H1 (cell line): ENCODE data around the gene ARHGAP8. TPM values are rescaled to one million over a fixed set of nuclear protein-coding genes. Genes with fewer than 3 reads are reported as not detected.
"Not testable (repeated sequence)": the region's sequence is repeated elsewhere in the genome, so short reads cannot be mapped to it uniquely, and the experiment has no call there.

Experiments used
- CTCF ChIA-PET: fragments of 300-600 bp; sonication (Branson Sonifier 250); formaldehyde crosslinking; loops from one replicate; lab custom pipeline; 2021; ENCODE audit not compliant: partially characterized antibody; lab: Charles Lee
- POLR2A ChIA-PET: fragments of 300-600 bp; sonication (Branson Sonifier 250); formaldehyde crosslinking; loops from one replicate; lab custom pipeline; 2021; ENCODE audit warnings: inconsistent platforms; ENCODE audit not compliant: partially characterized antibody; lab: Charles Lee
- DNase-seq, 2 experiments: peaks; one replicate each; pipeline versions ENCODE4 v3.0.0 to v3.0.0-alpha.2; 2010 to 2022; ENCODE audit warnings: low spot score in 2 of 2, low read depth in 1 of 2, mixed read lengths in 1 of 2
- FAIRE-seq: peaks from 2 replicates; lab custom pipeline; 2011; peaks lifted over from hg19 to GRCh38; lab: Jason Lieb, UNC
- H2AFZ ChIP-seq: 2 replicates; pipeline ENCODE4 v1.8.1; 2012; ENCODE audit warnings: low read length, inconsistent platforms
- H2AK5ac ChIP-seq: 2 replicates; pipeline ENCODE4 v1.6.1; 2013; ENCODE audit warnings: low read depth, low read length
- H2BK120ac ChIP-seq: replicated peaks from 2 replicates; pipeline ENCODE3; 2013; ENCODE audit warnings: low read depth, low read length, inconsistent platforms
- H2BK12ac ChIP-seq: 2 replicates; pipeline ENCODE4 v1.6.1; 2013; ENCODE audit warnings: low read depth, low read length
- H2BK15ac ChIP-seq: 2 replicates; pipeline ENCODE4 v1.6.1; 2013; ENCODE audit warnings: low read length
- H2BK20ac ChIP-seq: 2 replicates; pipeline ENCODE4 v1.6.1; 2013; ENCODE audit warnings: low read length
- H2BK5ac ChIP-seq: 2 replicates; pipeline ENCODE4 v1.6.1; 2013; ENCODE audit warnings: low read depth, low read length
- H3K14ac ChIP-seq: 2 replicates; pipeline ENCODE4 v1.6.1; 2013; ENCODE audit warnings: inconsistent platforms; ENCODE audit not compliant: insufficient read length
- H3K18ac ChIP-seq: 2 replicates; pipeline ENCODE4 v1.6.1; 2013; ENCODE audit warnings: low read length; ENCODE audit errors: extremely low read depth
- H3K23ac ChIP-seq: 2 replicates; pipeline ENCODE4 v1.6.1; 2013; ENCODE audit warnings: inconsistent platforms; ENCODE audit not compliant: insufficient read length
- H3K23me2 ChIP-seq: 2 replicates; pipeline ENCODE4 v1.6.1; 2013; ENCODE audit warnings: low read depth, low read length
- H3K27ac ChIP-seq: 2 replicates; pipeline ENCODE4 v1.6.1; 2011; ENCODE audit warnings: low read depth, low read length, inconsistent platforms
- H3K27me3 ChIP-seq, 4 experiments: replicated peaks in 1 of 4; 1 replicate in 1 of 4; 2 replicates in 3 of 4; pipeline versions ENCODE4 v1.6.1 to v1.8.1; 2011 to 2013; ENCODE audit warnings: low read length in 3 of 4, mild to moderate bottlenecking in 3 of 4, inconsistent platforms in 2 of 4, mixed read lengths in 2 of 4, moderate library complexity in 1 of 4; ENCODE audit not compliant: control insufficient read depth in 3 of 4, insufficient read depth in 3 of 4; ENCODE audit errors: extremely low read depth in 1 of 4
- H3K36me3 ChIP-seq, 4 experiments: 2 replicates each; pipeline versions ENCODE4 v1.6.1 to v1.8.1; 2011 to 2013; ENCODE audit warnings: mild to moderate bottlenecking in 4 of 4, low read length in 3 of 4, moderate library complexity in 2 of 4, control low read depth in 1 of 4, inconsistent platforms in 1 of 4; ENCODE audit not compliant: insufficient read depth in 4 of 4, control insufficient read depth in 2 of 4
- H3K4ac ChIP-seq: replicated peaks from 2 replicates; pipeline ENCODE3; 2013; ENCODE audit warnings: low read length, low read depth, mixed read lengths, inconsistent platforms; ENCODE audit not compliant: insufficient read length
- H3K4me1 ChIP-seq, 4 experiments: replicated peaks in 1 of 4; 1 replicate in 1 of 4; 2 replicates in 3 of 4; pipeline versions ENCODE4 v1.6.1 to v1.8.1; 2011 to 2013; ENCODE audit warnings: low read length in 3 of 4, inconsistent platforms in 2 of 4, mixed read lengths in 1 of 4; ENCODE audit not compliant: insufficient read depth in 4 of 4, control insufficient read depth in 3 of 4
- H3K4me2 ChIP-seq, 2 experiments: 2 replicates each; pipeline versions ENCODE4 v1.6.1 to v1.8.1; 2011 to 2013; ENCODE audit warnings: low read depth in 2 of 2, low read length in 2 of 2, control low read depth in 1 of 2, inconsistent platforms in 1 of 2, mild to moderate bottlenecking in 1 of 2; ENCODE audit not compliant: insufficient read depth in 1 of 2
- H3K4me3 ChIP-seq, 4 experiments: fragments of 200-600, 300-600 bp in 1 of 4; sonication (generic), shearing (Covaris generic), sonication (Bioruptor Twin) in 1 of 4; 2 replicates each; pipeline versions ENCODE4 v1.5.1 to v1.8.1; 2011 to 2016; ENCODE audit warnings: low read length in 4 of 4, low read depth in 3 of 4, control low read depth in 2 of 4, inconsistent platforms in 2 of 4, mild to moderate bottlenecking in 2 of 4, mixed read lengths in 1 of 4, moderate library complexity in 1 of 4; ENCODE audit not compliant: insufficient read depth in 2 of 4; ENCODE audit errors: extremely low read depth in 1 of 4
- H3K56ac ChIP-seq: replicated peaks from 2 replicates; pipeline ENCODE3; 2013; ENCODE audit warnings: low read depth, mild to moderate bottlenecking, mixed read lengths, low read length, inconsistent platforms; ENCODE audit not compliant: insufficient read length
- H3K79me1 ChIP-seq: 2 replicates; pipeline ENCODE4 v1.6.1; 2013; ENCODE audit warnings: low read depth, low read length, control low read depth
- H3K79me2 ChIP-seq, 2 experiments: 2 replicates each; pipeline versions ENCODE4 v1.6.1 to v1.8.1; 2012 to 2013; ENCODE audit warnings: low read length in 2 of 2, mild to moderate bottlenecking in 2 of 2, inconsistent platforms in 1 of 2; ENCODE audit not compliant: insufficient read depth in 2 of 2, control insufficient read depth in 1 of 2
- H3K9ac ChIP-seq, 4 experiments: replicated peaks in 1 of 4; 1 replicate in 1 of 4; 2 replicates in 3 of 4; pipeline versions ENCODE4 v1.6.1 to v1.8.1; 2011 to 2013; ENCODE audit warnings: low read depth in 3 of 4, low read length in 3 of 4, control low read depth in 2 of 4, mild to moderate bottlenecking in 2 of 4, moderate library complexity in 2 of 4, inconsistent platforms in 1 of 4; ENCODE audit errors: extremely low read depth in 1 of 4
- H3K9me3 ChIP-seq, 2 experiments: 2 replicates each; pipeline versions ENCODE4 v1.6.1 to v1.8.1; 2012 to 2013; ENCODE audit warnings: mild to moderate bottlenecking in 2 of 2, moderate library complexity in 2 of 2, control low read depth in 1 of 2, inconsistent platforms in 1 of 2, low read depth in 1 of 2, low read length in 1 of 2, mixed read lengths in 1 of 2; ENCODE audit not compliant: insufficient read depth in 2 of 2
- H4K20me1 ChIP-seq, 2 experiments: replicated peaks in 1 of 2; 2 replicates each; pipeline versions ENCODE3 to v1.8.1; 2011 to 2013; ENCODE audit warnings: inconsistent platforms in 2 of 2, low read length in 2 of 2, mild to moderate bottlenecking in 1 of 2; ENCODE audit not compliant: insufficient read depth in 2 of 2, control insufficient read depth in 1 of 2
- H4K5ac ChIP-seq: 2 replicates; pipeline ENCODE4 v1.6.1; 2013; ENCODE audit warnings: low read length, low read depth, mixed read lengths, inconsistent platforms; ENCODE audit not compliant: insufficient read length
- H4K8ac ChIP-seq: 2 replicates; pipeline ENCODE4 v1.8.0; 2013; ENCODE audit warnings: mild to moderate bottlenecking, moderate library complexity, low read length, inconsistent platforms; ENCODE audit not compliant: insufficient read depth; ENCODE audit errors: extremely low read depth
- H4K91ac ChIP-seq: replicated peaks from 2 replicates; pipeline ENCODE3; 2013; ENCODE audit warnings: low read length, mixed read lengths, inconsistent platforms; ENCODE audit not compliant: insufficient read length
- WGBS, 2 experiments: shearing (Covaris generic) in 1 of 2; methylation state at CpG; one replicate each; pipeline versions ENCODE4 v1.1.6 to v1.1.7; 2013 to 2015; ENCODE audit warnings: low lambda C conversion rate in 2 of 2, mixed read lengths in 2 of 2, inconsistent platforms in 1 of 2, low coverage in 1 of 2, missing lambda C conversion rate in 1 of 2; ENCODE audit not compliant: insufficient replicate concordance in 2 of 2, insufficient coverage in 1 of 2, insufficient read length in 1 of 2; ENCODE audit errors: extremely low coverage in 1 of 2, missing lambda C conversion rate in 1 of 2; 5-methylcytosine and 5-hydroxymethylcytosine counted together
- polyA plus RNA-seq, 7 experiments: library from polyadenylated mRNA; depleted of rRNA in 3 of 7; stranded (reverse) in 5 of 7; unstranded in 2 of 7; fragments of >200 nt in 5 of 7; fragments of 200-250 nt in 2 of 7; gene quantifications; 1 replicate in 5 of 7; 2 replicates in 1 of 7; 4 replicates in 1 of 7; pipeline versions ENCODE4 v1.2.1 to v1.2.3, GENCODE V29; 2011 to 2013; ENCODE audit warnings: missing spikeins in 2 of 7, mixed read lengths in 2 of 7
- total RNA-seq: library from RNA; stranded (reverse); fragmentation: NEBNext Ultra II Directional; extraction: Animal tissue kit (Norgen Biotek cat#: 25700); gene quantifications from 2 replicates; pipeline ENCODE4 v1.2.1, GENCODE V29; 2021

The ARHGAP8 gene
- total and polyA plus RNA-seq, 2 of the 8 experiments (the other 6 are each of a cell fraction or from before 2014, with no cell fraction given): 35.6 to 47.7 TPM

GRCh38 chr22:44739666-44740065, 12.7 kb upstream of the ARHGAP8 start:
- not testable (repeated sequence) for H3K4ac ChIP-seq, FAIRE-seq, H3K56ac ChIP-seq, H2AK5ac ChIP-seq, H4K5ac ChIP-seq, H3K27ac ChIP-seq, H4K91ac ChIP-seq, H2BK120ac ChIP-seq, H3K79me1 ChIP-seq, H3K27me3 ChIP-seq, H3K9ac ChIP-seq, H3K23ac ChIP-seq, H3K36me3 ChIP-seq, H2BK12ac ChIP-seq, H4K20me1 ChIP-seq, H2BK15ac ChIP-seq, H3K9me3 ChIP-seq, H2BK20ac ChIP-seq, H3K14ac ChIP-seq, DNase-seq, H3K79me2 ChIP-seq, H3K4me3 ChIP-seq, H3K18ac ChIP-seq, H3K23me2 ChIP-seq, H2AFZ ChIP-seq, H4K8ac ChIP-seq, H3K4me2 ChIP-seq
- CTCF ChIA-PET: interaction anchor here (1.9 to 9.3 kb wide), 2 partner anchors 42 to 55 kb away, joined by 5 to 102 read pairs; no protein-coding TSS in a partner anchor
- Histone ChIP-seq H3K4me1 (peaks cover 0 to 17% (median 12%) of the 10 kb centered on the region in 4 experiments; a peak in 5 of 7 replicates), H2BK5ac (peak overlapping the region; percentile 9; the same call in 1 of the 2 replicates)
- WGBS, 2 experiments: 85% methylated on average over 9 of the region's 10 CpGs; no CpG with 5 or more reads in 1 of the 2 experiments
- POLR2A ChIA-PET: interaction anchor here (1.2 kb wide), 1 partner anchor 18 kb away, joined by 3 read pairs; no protein-coding TSS in a partner anchor
